Stimulated activated CD8-positive, alpha-beta memory T cell treated with anti-CD3 and anti-CD28 coated beads, Interleukin-12 subunit alpha, Interleukin-12 subunit beta, amount 100 ng/mL, for 4 hours (primary cell): ENCODE measurements around the gene ZNF10.

Experiments
- DNase-seq: peaks from one replicate; pipeline ENCODE4 v3.0.0-alpha.2; 2020; ENCODE audit warnings: low read depth

Gene ZNF10

GRCh38 chr12:133201888-133202287, 71.5 kb downstream of the ZNF10 start:
- DNase-seq = no peak

- DNase-seq = no peak
Observed at GRCh38 chr12:133202493-133203343, 72.3 kb downstream of the ZNF10 start.

DNA sequence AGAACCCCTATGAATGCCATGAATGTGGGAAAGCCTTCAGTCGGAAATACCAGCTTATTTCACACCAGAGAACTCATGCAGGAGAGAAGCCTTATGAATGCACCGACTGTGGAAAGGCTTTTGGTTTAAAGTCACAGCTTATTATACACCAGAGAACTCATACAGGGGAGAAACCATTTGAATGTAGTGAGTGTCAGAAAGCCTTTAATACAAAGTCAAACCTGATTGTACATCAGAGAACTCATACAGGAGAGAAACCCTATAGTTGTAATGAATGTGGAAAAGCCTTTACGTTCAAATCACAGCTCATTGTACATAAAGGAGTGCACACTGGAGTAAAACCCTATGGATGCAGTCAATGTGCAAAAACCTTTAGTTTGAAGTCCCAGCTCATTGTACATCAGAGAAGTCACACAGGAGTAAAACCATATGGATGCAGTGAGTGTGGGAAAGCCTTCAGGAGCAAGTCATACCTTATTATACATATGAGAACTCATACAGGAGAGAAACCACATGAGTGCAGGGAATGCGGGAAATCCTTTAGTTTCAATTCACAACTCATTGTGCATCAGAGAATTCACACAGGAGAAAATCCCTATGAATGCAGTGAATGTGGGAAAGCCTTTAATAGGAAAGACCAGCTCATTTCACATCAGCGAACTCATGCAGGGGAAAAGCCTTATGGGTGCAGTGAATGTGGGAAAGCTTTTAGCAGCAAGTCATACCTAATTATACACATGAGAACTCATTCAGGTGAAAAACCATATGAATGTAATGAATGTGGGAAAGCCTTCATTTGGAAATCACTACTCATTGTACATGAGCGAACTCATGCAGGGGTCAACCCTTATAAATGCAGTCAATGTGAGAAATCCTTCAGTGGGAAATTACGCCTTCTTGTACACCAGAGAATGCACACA, 73.2 kb downstream of the ZNF10 start:
- DNase-seq = no peak

DNA sequence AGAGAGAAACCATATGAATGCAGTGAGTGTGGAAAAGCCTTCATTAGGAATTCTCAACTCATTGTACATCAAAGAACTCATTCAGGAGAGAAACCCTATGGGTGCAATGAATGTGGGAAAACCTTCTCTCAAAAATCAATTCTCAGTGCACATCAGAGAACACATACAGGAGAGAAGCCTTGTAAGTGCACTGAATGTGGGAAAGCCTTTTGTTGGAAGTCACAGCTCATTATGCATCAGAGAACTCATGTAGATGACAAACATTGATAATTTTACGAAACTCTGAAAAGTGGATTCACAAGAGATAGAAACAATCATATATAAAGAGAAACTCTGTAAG, 73.8 kb downstream of the ZNF10 start:
- DNase-seq = no peak

- no peak for DNase-seq
Observed at GRCh38 chr12:133206390-133206789, 76.0 kb downstream of the ZNF10 start.
